Small intestine (tissue), 7 donors: ENCODE results near the gene STPG2. TPM values are rescaled to one million over a fixed set of nuclear protein-coding genes. Genes with fewer than 3 reads are reported as not detected.
A peak's percentile ranks its signal among the peaks of the same experiment; 100 is the strongest.

ENCODE experiments used
- DNase-seq, 2 donors: peaks; one replicate each; pipeline versions ENCODE4 v3.0.0 to v3.0.0-alpha.2; 2013
- FAIRE-seq: peaks from 2 replicates; lab custom pipeline; 2012; peaks lifted over from hg19 to GRCh38; lab: Jason Lieb, UNC
- H3K27ac ChIP-seq, 3 donors: one replicate each; pipeline ENCODE4 v1.5.1; 2013; ENCODE audit warnings: low read length in 2 of 3, mild to moderate bottlenecking in 2 of 3, control low read depth in 1 of 3, inconsistent platforms in 1 of 3, low read depth in 1 of 3, moderate library complexity in 1 of 3
- H3K27me3 ChIP-seq, 3 donors: one replicate each; pipeline ENCODE4 v1.6.1; 2013; ENCODE audit warnings: low read length in 3 of 3, inconsistent platforms in 1 of 3; ENCODE audit not compliant: control insufficient read depth in 3 of 3, insufficient read depth in 3 of 3
- H3K36me3 ChIP-seq, 3 donors: one replicate each; pipeline ENCODE4 v1.6.1; 2013; ENCODE audit warnings: low read length in 3 of 3, inconsistent platforms in 1 of 3, low read depth in 1 of 3, mild to moderate bottlenecking in 1 of 3, moderate library complexity in 1 of 3; ENCODE audit not compliant: control insufficient read depth in 3 of 3, insufficient read depth in 2 of 3
- H3K4me1 ChIP-seq, 3 donors: one replicate each; pipeline ENCODE4 v1.6.1; 2013; ENCODE audit warnings: low read length in 2 of 3, inconsistent platforms in 1 of 3, low read depth in 1 of 3, mild to moderate bottlenecking in 1 of 3, moderate library complexity in 1 of 3; ENCODE audit not compliant: control insufficient read depth in 3 of 3, insufficient read depth in 2 of 3
- H3K4me3 ChIP-seq, 3 donors: one replicate each; pipeline ENCODE4 v1.5.1; 2013; ENCODE audit warnings: low read length in 3 of 3, control low read depth in 1 of 3, inconsistent platforms in 1 of 3, low read depth in 1 of 3, mild to moderate bottlenecking in 1 of 3, moderate library complexity in 1 of 3
- H3K9me3 ChIP-seq, 2 donors: one replicate each; pipeline ENCODE4 v1.6.1; 2013; ENCODE audit warnings: low read depth in 1 of 2, low read length in 1 of 2; ENCODE audit not compliant: control insufficient read depth in 2 of 2, insufficient read depth in 1 of 2
- WGBS, 3 donors: extraction: QIAGEN DNeasy Blood & Tissue Kit; methylation state at CpG; one replicate each; pipeline ENCODE4 v1.1.7; 2013; 5-methylcytosine and 5-hydroxymethylcytosine counted together
- polyA plus RNA-seq, 4 donors: library from polyadenylated mRNA; stranded (reverse) in 3 of 4; unstranded in 1 of 4; fragments of 200-250 nt in 3 of 4; fragments of 120-200 nt in 1 of 4; gene quantifications; one replicate each; pipeline versions ENCODE4 v1.2.1 to v1.2.3, GENCODE V29; 2013
- donor health status: healthy with polysubstance abuse.
- donor health status: control.
- donor health status: control.
- donor health status: Bipolar disorder and iron deficiency.
- donor health status: healthy.

STPG2 gene
- polyA plus RNA-seq, 4 donors, result 0.01 to 0.40 TPM; not detected in 2

DNA sequence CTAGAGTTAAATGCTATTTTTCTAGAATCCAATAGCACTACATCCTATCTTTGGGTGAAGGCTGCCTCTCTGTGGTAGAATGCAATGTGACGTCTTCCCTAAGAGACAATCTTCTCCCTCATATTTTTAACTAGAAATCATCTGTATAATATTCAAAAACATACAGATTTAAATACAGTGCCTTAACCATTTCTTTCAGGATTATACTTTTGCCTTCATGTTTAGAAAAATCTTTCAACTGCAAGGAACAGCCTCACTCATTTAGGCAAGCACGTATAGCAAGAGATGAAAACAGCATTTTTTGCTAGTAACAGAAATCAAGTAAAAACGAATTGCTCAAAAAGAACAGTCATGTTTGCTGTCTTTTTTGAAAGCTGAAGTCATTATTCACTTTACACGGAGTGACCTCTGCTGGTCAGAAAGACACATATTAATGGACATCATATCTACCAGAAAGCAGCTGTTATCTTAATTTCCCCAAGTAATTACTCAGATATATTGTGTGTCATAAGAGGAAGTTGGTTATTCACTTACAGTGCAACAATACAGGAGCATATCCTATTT lies 422.3 kb downstream of the STPG2 start:
- FAIRE-seq (no peak), DNase-seq (peak; percentile 49 to 63)
- Histone ChIP-seq H3K36me3 (no peaks in the 10 kb centered on the region), H3K4me1 (no peaks in the 10 kb centered on the region), H3K27me3 (no peaks in the 10 kb centered on the region), H3K9me3 (peaks cover 0 to 3% of the 10 kb centered on the region in 2 donors), H3K4me3 (no peak overlapping the region), H3K27ac (no peak overlapping the region)
- WGBS, 3 donors, result 7 to 13% (median 12%) methylated on average over 4 of the region's 4 CpGs

DNA sequence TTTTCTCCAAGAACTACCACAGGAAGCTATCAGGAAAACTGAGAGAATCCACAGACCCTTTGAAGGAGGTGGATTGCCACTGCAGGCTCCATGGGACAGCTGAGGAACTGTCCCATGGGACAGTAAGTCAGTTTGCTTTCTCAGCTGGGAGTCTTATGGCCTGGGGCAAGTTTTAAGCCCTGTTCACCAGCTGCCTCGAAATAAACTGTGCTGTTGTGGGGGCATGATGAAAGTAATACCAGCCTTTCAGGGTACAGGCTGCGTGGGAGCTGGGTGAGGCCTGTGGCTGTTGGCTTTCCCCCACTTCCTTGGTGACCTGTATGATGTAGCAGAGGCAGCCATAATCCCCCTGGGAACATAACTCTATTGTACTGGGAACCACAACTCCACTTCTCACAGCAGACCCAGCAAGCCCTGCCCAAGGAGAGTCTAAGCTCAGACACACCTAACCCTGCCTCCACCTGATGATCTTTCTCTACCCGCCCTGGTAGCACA lies 452.1 kb downstream of the STPG2 start:
- DNase-seq, result no peak
- Histone ChIP-seq H3K27ac (no peak overlapping the region), H3K9me3 (peaks cover 0 to 15% of the 10 kb centered on the region in 2 donors), H3K27me3 (no peaks in the 10 kb centered on the region), H3K4me1 (no peaks in the 10 kb centered on the region), H3K4me3 (no peak overlapping the region), H3K36me3 (no peaks in the 10 kb centered on the region)
- WGBS, 3 donors, result 68 to 76% (median 74%) methylated on average over 3 of the region's 3 CpGs
- no peak for FAIRE-seq

DNA sequence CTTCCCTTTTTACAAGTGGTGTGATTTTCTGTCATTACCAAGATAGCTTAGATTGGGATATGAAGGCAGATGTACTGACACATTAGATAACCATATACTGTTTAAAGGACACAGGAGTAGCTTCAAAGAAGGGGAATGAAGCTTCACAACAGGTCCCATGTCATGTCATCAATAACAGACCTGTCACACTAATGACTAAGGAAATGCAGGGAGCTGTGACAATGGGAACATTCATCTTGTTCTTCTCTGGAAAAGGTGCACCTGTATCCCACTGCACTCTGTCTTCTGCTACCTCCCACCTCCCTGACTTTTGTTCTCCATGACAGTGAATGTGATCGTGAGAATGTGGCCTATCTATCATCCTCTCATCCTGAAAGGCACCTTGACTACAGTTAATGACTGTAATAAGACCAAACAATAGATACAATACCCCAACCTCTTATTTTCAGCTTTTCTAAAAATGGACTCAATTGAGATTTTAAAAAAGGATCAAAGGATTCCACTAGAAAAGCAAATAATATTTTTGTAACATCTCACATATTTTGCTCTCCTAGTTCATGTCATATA lies 472.5 kb downstream of the STPG2 start:
- FAIRE-seq, result no peak

DNA sequence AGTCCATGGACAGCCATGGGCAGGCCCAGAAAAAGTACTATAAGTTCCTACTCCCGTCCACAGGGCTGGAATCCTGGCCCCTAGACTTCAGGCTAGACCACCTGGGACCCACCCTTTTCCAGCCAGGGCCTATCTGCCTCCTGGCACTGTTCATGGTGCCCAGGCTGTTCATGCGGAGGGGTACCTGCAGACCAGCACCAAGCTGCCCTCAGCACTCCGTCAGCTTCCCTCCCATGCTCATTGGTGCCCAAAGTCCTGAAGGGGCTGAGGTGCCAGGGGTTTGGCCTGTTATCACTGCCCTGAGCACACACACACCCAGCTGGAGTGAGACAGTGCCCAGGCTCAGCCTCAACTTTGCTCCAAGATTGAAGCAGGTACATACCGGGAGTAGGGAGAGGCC lies 477.7 kb downstream of the STPG2 start:
- Histone ChIP-seq H3K4me3 (no peak overlapping the region), H3K27ac (no peak overlapping the region), H3K36me3 (no peaks in the 10 kb centered on the region), H3K27me3 (no peaks in the 10 kb centered on the region), H3K4me1 (no peaks in the 10 kb centered on the region), H3K9me3 (peaks cover 0 to 17% of the 10 kb centered on the region in 2 donors)
- 75 to 85% (median 78%) methylated on average over 4 of the region's 4 CpGs for WGBS, 3 donors
- FAIRE-seq (no peak), DNase-seq (no peak)

More for the DNA sequence above, 472.5 kb downstream of the STPG2 start:
- H3K36me3 ChIP-seq, result no peaks in the 10 kb centered on the region
- 58 to 75% (median 64%) methylated on average over 1 of the region's 1 CpG for WGBS, 3 donors
- H3K27me3 ChIP-seq, result no peaks in the 10 kb centered on the region
- no peak for DNase-seq
- no peak overlapping the region for H3K27ac ChIP-seq
- no peaks in the 10 kb centered on the region for H3K4me1 ChIP-seq
- peaks cover 0 to 4% of the 10 kb centered on the region in 2 donors for H3K9me3 ChIP-seq
- no peak overlapping the region for H3K4me3 ChIP-seq

DNA sequence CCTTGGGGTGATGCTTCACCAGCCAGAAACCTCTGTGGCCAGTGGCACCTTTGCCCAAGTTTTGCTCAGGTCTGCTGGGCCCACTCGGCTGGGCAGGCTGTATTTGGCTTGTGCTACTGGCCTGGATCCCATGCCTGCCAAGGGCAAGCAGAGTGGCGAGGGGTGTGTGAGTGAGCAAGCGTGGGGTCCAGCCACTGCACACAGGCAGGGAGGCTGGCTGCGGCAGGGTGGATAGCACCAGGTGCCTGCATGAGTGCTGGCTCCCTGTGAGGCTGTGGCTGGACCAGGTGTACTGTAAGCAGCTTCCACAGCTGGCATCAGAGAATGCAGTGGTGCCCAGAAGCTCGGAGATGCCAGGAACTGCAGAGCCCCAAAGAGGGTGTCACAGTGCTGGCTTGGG lies 478.5 kb downstream of the STPG2 start:
- whole genome bisulfite sequencing, 3 donors, result 82 to 85% (median 85%) methylated on average over 5 of the region's 5 CpGs
- Histone ChIP-seq H3K27ac (no peak overlapping the region), H3K4me1 (no peaks in the 10 kb centered on the region), H3K4me3 (no peak overlapping the region), H3K36me3 (no peaks in the 10 kb centered on the region), H3K9me3 (peaks cover 0 to 17% of the 10 kb centered on the region in 2 donors), H3K27me3 (no peaks in the 10 kb centered on the region)
- DNase-seq, result no peak
- no peak for FAIRE-seq

DNA sequence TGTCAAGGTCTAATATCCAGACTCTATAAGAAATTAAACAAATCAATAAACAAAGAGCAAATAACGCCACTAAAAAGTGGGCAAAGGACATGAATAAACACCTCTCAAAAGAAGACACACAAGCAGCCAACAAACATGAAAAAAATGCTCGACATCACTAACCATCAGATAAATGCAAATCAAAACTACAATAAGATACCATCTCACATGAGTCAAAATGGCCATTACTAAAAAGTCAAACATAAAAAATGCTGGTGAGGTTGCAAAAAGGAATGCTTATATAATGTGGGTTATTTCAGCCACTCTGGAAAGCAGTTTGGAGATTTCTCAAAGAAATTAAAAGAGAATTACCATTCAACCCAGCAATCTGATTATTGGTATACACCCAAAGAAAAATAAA lies 481.1 kb downstream of the STPG2 start:
- no peaks in the 10 kb centered on the region for H3K27me3 ChIP-seq
- H3K4me3 ChIP-seq, result no peak overlapping the region
- WGBS, 3 donors, result 63 to 77% (median 72%) methylated on average over 2 of the region's 2 CpGs
- DNase-seq (no peak), FAIRE-seq (no peak)
- no peaks in the 10 kb centered on the region for H3K36me3 ChIP-seq
- no peaks in the 10 kb centered on the region for H3K4me1 ChIP-seq
- H3K9me3 ChIP-seq, result peaks cover 0 to 17% of the 10 kb centered on the region in 2 donors
- no peak overlapping the region for H3K27ac ChIP-seq

DNA sequence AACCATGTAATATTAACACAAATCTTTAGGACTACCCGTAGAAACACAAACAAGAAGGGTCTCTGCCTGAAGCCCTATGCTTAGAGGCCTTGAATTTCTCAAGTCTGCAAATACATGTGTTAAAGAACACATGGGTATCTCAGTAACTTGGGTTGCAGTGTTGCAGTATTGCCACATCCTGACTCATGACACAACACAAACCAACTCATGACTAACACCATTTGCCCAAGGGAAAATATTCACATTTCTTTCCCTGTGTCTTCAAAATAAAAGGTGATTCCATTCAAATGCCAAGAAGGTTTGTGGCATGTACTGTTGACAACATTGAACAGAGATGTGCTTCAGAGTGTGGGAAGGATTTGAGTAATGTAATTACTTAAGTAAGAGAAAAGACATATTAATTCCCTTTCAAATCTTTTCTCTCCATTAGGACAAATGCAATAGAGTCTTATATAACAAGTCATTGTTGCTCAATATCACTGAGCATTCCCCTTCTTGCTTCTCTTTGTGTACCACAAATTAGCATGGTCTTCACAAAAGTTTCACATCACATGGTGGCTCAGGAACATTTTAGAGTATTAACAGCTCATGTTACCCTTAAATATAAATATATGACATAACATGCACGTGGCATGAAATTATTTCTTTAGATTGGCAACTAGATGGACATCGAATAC lies 487.1 kb downstream of the STPG2 start:
- H3K4me1 ChIP-seq, result no peaks in the 10 kb centered on the region
- WGBS, 3 donors, result 86 to 88% (median 86%) methylated on average over 3 of the region's 3 CpGs
- no peaks in the 10 kb centered on the region for H3K27me3 ChIP-seq
- H3K9me3 ChIP-seq, result no peaks in the 10 kb centered on the region
- no peaks in the 10 kb centered on the region for H3K36me3 ChIP-seq
- FAIRE-seq, result no peak
- no peak overlapping the region for H3K27ac ChIP-seq
- no peak for DNase-seq
- H3K4me3 ChIP-seq, result no peak overlapping the region

DNA sequence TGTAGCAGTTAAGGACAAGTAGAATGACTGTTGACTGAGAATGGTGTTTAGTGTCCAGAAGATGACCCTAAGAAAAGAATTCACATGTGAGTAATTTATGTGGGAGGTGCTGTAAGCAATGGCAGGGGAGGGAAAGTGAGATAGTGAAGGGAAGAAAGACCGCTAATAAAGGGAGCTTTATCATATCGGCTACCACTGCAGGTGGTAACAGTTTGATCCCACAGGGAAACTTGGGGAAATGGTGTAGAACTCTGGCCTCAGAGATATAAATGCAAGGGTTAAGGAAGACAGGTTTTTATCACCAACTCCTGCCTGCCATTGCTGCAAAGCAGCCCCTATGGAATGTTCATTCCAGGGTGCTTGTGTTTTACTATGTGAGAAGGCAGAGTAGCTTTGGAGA lies 489.6 kb downstream of the STPG2 start:
- Histone ChIP-seq H3K4me1 (no peaks in the 10 kb centered on the region), H3K4me3 (no peak overlapping the region), H3K36me3 (no peaks in the 10 kb centered on the region), H3K27me3 (no peaks in the 10 kb centered on the region), H3K27ac (no peak overlapping the region), H3K9me3 (no peaks in the 10 kb centered on the region)
- DNase-seq (no peak), FAIRE-seq (no peak)
- 70 to 78% (median 76%) methylated on average over 2 of the region's 2 CpGs for WGBS, 3 donors
